NCI-H1092 treated with DMSO at 0.1 percent for 48 hours (cell line): ENCODE data around the gene CRIP2.
A peak's percentile ranks its signal among the peaks of the same experiment; 100 is the strongest.

Experiments used
- DNase-seq: peaks from one replicate; lab custom pipeline; 2025; lab: John Stamatoyannopoulos, UW

The CRIP2 gene

GRCh38 chr14:105487986-105488777 is 13.6 kb downstream of the CRIP2 start:
- no peak for DNase-seq

- DNase-seq = peak; percentile 59
These were observed 14.3 kb downstream of the CRIP2 start for GRCh38 chr14:105488781-105489541.

GRCh38 chr14:105489542-105490266 is 15.1 kb downstream of the CRIP2 start:
- DNase-seq = peak; percentile 89

GRCh38 chr14:105490267-105490571 is 15.6 kb downstream of the CRIP2 start:
- DNase-seq = no peak

GRCh38 chr14:105490572-105491365 is 16.1 kb downstream of the CRIP2 start, which contains the start of gene TEDC1:
Gene TEDC1 (plus strand): TSS chr14:105491246. CDS start chr14:105491376, 130 bp downstream.
- DNase-seq = peak; percentile 100

GRCh38 chr14:105491366-105491973 is 16.8 kb downstream of the CRIP2 start:
- peak; percentile 46 for DNase-seq

GRCh38 chr14:105492031-105492970 is 17.7 kb downstream of the CRIP2 start:
- no peak for DNase-seq

GRCh38 chr14:105492971-105493871 is 18.6 kb downstream of the CRIP2 start:
- DNase-seq = no peak

GRCh38 chr14:105493921-105494605 is 19.4 kb downstream of the CRIP2 start:
- no peak for DNase-seq

GRCh38 chr14:105494606-105494929 is 19.9 kb downstream of the CRIP2 start:
- DNase-seq = no peak

GRCh38 chr14:105495101-105495989 is 20.7 kb downstream of the CRIP2 start:
- DNase-seq = no peak

GRCh38 chr14:105495990-105496830 is 21.6 kb downstream of the CRIP2 start:
- DNase-seq = no peak

GRCh38 chr14:105496831-105497591 is 22.4 kb downstream of the CRIP2 start:
- no peak for DNase-seq

- DNase-seq = no peak
These were observed 23.2 kb downstream of the CRIP2 start for GRCh38 chr14:105497671-105498429.
